GM15510 (cell line): ENCODE data around the gene PRKCH.

ENCODE experiments used
- POLR2A ChIP-seq: IDR thresholded peaks from 3 replicates; pipeline ENCODE4 v1.6.1; 2011; ENCODE audit warnings: borderline replicate concordance; ENCODE audit not compliant: insufficient read length; ENCODE audit errors: extremely low read depth

PRKCH gene

GRCh38 chr14:61328626-61329262 is 7.4 kb downstream of the PRKCH start:
- TF ChIP-seq POLR2A, result no peak

DNA sequence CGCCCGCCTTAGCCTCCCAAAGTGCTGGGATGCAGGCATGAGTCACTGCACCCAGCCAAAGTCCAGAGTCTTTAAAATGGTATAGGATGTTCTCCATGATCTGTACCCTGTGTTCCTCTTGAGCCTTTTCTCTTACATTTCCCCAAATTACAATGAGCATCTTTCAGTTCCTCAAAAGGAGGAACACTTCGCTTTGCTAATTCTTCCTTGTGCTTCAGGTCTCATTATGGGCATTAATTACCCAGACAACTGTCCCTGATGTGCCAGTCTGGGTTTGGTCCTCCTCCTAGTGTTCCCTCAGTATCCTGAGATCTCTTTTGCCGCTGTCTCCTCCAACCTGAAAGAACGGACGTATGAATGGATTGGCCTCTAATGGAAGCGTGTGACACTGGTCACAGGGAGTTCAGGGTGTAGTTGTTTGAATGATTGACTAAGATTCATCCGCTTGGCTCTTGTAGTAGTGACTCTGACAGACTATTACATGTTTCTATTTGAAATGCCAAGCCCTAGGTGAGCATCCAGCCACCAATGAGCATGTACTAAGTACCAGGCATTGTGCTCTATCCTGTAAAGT is 8.2 kb downstream of the PRKCH start:
- TF ChIP-seq POLR2A, result no peak

GRCh38 chr14:61330511-61330910 is 9.1 kb downstream of the PRKCH start:
- TF ChIP-seq POLR2A, result no peak

DNA sequence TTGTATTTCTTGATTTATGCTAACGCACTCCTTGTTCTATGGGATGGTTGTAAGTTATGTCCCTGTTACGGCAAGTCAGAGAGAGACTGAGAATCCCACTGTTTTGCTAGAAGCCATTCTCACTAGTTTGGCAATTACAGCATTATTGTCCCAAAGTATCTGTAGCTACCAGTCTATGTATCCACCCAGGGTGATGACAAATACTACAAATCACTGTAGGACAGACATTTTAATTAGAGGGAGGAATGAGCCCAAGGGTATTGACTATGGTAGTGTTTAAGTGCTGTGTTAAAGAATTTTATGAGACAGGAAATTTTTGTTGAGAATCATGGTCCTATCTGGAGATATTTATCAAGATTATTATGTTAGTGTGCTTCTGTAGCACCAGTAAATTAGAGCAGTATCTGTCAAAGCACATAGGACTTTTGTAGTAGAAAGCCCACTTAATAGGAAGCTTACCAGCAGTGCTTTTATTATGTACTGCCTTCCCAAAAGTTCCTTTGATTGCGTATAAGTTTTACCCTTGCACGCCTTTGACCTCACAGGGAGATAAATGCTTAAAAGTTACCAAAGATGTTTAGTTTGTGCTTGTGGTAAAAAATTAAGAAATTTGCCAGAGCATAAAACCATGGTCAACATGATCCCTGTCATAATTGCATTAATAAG is 10.7 kb downstream of the PRKCH start:
- no peak for TF ChIP-seq POLR2A

DNA sequence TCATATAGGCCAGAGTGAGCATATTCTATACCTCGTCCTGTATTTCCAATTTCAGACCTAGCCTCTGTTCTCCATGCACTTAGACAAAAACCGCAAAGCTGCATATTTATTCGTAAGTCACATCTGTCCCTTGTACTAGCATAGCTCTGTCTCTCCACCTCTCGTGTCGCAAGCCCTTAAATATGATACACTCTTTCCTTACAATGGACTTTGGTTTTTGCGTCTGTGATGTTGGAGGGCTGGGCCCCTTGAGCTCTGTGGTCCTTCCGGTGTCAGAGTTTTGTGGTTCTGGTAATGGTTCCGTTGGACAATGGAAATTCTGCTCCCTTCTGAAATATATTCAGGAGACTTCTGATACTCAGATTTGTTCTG is 11.3 kb downstream of the PRKCH start:
- TF ChIP-seq POLR2A, result no peak

DNA sequence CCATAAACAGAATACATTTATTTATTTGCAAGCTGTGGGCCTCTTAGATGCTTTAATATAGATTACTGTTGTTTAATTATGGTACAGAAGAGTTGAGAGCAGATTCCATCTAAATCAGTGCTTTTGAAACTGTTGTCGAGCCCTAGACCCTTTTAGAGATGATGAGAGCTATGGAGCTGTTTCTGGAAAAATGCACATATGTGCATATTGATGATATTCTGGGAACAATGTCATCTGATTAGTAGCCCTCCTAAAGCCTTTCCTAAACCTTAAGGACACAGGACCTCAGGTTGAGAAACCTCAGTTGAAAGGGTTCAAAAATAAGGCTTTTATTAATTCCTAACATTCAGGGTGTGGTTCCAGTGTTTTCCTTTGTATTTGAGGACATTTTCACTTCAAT is 11.7 kb downstream of the PRKCH start:
- TF ChIP-seq POLR2A, result no peak

DNA sequence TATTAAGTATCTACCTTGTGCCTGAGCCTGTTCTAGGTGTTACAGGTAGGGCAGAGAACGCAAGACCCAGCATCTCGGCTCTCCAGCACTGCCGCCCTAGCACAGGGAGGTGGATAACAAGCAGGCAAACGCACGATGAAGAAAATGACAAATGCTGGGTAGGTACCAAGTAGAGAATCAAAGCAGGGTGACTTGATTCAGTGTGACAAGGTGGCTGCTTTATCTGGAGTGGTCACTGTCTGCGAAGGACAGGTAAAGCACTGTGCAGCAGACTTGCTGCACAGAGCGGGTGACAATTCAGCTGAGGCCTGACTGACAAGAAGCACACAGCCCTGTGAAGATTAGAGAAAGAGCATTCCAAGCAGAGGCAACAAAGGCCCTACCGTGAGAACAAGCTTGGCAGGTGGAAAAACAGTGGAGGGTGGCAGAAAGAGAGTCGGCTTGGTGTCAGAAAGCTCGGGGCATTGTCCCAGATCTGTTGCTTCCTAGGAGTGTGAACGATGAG is 12.9 kb downstream of the PRKCH start:
- no peak for TF ChIP-seq POLR2A

GRCh38 chr14:61335049-61335448 is 13.7 kb downstream of the PRKCH start:
- TF ChIP-seq POLR2A, result no peak

- no peak for TF ChIP-seq POLR2A
Observed at GRCh38 chr14:61335671-61336275, 14.4 kb downstream of the PRKCH start.

- TF ChIP-seq POLR2A, result no peak
Observed at GRCh38 chr14:61337893-61338292, 16.5 kb downstream of the PRKCH start.

DNA sequence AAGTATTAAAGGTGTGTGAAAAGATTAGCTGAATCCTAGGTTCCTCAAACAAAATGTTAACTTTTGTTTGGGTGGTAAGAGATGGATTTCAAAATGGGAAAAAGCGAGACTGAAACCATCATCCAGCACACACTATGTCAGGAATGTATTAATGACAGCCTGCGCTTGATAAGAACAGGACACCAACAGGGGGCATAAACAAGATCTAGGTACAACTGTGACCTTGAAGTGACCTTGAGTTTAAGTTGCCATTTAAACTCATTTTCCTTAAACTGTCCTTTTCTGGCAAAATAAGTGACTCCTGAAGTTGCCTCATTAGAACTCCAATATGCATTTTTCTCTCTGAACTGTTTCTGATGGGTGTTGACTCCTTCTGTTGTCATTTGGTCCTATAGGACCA is 17.1 kb downstream of the PRKCH start:
- no peak for TF ChIP-seq POLR2A

DNA sequence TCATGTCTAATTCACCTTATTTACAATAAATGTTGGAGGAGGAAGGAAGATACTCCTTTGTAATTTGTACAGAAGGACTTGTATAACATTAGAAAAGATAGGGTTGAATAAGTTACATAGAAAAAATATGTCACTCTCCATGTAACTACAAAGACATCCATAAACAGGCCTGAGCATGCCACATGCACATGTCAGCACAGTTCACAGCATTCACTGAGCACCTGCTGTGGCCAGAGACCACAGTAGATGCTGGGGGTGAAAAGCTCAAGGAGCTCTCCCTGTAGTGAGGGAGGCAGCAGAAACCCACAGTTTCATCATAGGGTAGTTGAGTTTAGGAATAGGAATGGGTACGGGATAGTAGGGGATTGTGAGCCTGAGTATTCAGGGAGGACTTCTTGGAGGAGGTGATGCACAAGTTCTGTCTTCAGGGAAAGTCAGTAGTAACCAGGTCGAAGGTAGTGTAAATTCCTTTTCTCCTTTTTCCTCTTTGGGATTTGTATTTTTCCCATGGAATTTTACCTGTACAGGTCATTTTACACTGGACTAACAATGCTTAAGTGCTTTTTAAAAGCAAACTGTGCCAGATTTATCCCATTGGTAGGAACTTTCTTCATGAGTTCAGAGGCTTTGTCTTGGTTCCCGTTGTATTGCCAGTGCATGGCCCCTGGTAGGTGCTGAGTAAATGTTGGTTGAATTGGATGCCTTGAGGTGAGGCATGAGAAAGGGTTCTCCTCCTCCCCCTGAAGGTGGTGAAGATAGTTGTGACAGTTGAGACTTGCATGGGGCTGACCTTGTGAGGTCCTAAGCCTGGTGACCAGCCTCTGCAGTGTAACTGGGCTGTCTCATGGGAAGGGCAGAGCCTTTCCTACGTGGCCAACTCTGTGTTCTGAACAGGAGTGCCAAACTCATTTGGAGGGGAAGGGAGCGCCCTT is 20.2 kb downstream of the PRKCH start:
- no peak for TF ChIP-seq POLR2A

DNA sequence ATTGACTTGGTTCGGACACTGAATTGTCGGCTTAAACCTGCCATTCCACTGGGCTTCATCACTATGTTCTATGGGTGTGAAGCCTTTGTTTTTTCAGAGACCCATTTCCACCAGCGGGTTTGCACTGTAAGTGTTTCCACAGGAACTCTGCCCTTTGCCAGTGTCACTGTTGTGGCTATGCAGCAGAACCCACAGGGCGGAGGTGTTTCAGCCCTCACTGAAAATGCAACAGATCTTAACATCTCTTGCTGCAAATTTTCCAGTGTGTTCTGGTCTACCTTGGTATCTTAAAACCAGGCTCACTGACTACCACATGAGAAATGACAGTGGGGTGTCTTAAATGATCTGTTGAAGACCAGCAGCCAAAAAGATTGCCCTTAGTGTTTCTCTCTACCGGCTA is 21.1 kb downstream of the PRKCH start:
- TF ChIP-seq POLR2A, result no peak

- TF ChIP-seq POLR2A, result no peak
Observed at GRCh38 chr14:61342932-61343331, 21.6 kb downstream of the PRKCH start.

- no peak for TF ChIP-seq POLR2A
Observed at GRCh38 chr14:61343471-61343870, 22.1 kb downstream of the PRKCH start.

- TF ChIP-seq POLR2A, result no peak
Observed at GRCh38 chr14:61343991-61344405, 22.6 kb downstream of the PRKCH start.
